ENCODE results near the gene EPHA3. TPM values are rescaled to one million over a fixed set of nuclear protein-coding genes. Genes with fewer than 3 reads are reported as not detected.

The EPHA3 gene
- polyA plus RNA-seq, 1 donor from 2014 or later, result 33.0 TPM

DNA sequence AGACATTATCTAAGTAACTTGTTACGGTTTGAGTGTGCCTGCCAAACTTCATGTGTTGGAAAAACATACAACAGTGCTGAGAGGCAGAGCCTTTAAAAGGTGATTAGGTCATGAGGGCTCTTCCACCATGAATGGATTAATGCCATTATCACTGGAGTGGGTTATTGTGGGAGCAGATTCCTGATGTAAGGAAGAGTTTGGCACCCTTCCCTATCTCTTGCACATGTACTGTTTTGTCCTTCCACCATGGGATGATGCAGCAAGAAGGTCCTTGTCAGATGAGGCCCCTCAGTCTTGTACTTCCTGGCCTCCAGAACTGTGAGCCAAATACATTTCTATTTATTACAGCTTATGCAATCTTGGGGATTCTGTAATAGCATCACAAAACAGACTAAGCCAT, 413.9 kb downstream of the EPHA3 start:
- TF ChIP-seq MXI1 (conservative IDR thresholded peaks at IDR 0.05; ENCODE audit: poor library complexity, severe bottlenecking) (no peak), EZH2 (IDR thresholded peaks at IDR 0.05; ENCODE audit: borderline replicate concordance, insufficient read depth, low read length, poor library complexity, severe bottlenecking) (no peak), TAF1 (IDR thresholded peaks at IDR 0.05; ENCODE audit: low read depth) (no peak), RAD21 (conservative IDR thresholded peaks at IDR 0.05) (no peak), POLR2AphosphoS5 (IDR thresholded peaks at IDR 0.05) (no peak), SMC3 (conservative IDR thresholded peaks at IDR 0.05; ENCODE audit: poor library complexity) (no peak), EP300 (conservative IDR thresholded peaks at IDR 0.05; ENCODE audit: poor library complexity, severe bottlenecking) (no peak)
- TF ChIP-seq, protein P1, sequence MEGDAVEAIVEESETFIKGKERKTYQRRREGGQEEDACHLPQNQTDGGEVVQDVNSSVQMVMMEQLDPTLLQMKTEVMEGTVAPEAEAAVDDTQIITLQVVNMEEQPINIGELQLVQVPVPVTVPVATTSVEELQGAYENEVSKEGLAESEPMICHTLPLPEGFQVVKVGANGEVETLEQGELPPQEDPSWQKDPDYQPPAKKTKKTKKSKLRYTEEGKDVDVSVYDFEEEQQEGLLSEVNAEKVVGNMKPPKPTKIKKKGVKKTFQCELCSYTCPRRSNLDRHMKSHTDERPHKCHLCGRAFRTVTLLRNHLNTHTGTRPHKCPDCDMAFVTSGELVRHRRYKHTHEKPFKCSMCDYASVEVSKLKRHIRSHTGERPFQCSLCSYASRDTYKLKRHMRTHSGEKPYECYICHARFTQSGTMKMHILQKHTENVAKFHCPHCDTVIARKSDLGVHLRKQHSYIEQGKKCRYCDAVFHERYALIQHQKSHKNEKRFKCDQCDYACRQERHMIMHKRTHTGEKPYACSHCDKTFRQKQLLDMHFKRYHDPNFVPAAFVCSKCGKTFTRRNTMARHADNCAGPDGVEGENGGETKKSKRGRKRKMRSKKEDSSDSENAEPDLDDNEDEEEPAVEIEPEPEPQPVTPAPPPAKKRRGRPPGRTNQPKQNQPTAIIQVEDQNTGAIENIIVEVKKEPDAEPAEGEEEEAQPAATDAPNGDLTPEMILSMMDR (IDR thresholded peaks at IDR 0.05; ENCODE audit: poor library complexity, severe bottlenecking), result no peak
- TF ChIP-seq, protein P2, sequence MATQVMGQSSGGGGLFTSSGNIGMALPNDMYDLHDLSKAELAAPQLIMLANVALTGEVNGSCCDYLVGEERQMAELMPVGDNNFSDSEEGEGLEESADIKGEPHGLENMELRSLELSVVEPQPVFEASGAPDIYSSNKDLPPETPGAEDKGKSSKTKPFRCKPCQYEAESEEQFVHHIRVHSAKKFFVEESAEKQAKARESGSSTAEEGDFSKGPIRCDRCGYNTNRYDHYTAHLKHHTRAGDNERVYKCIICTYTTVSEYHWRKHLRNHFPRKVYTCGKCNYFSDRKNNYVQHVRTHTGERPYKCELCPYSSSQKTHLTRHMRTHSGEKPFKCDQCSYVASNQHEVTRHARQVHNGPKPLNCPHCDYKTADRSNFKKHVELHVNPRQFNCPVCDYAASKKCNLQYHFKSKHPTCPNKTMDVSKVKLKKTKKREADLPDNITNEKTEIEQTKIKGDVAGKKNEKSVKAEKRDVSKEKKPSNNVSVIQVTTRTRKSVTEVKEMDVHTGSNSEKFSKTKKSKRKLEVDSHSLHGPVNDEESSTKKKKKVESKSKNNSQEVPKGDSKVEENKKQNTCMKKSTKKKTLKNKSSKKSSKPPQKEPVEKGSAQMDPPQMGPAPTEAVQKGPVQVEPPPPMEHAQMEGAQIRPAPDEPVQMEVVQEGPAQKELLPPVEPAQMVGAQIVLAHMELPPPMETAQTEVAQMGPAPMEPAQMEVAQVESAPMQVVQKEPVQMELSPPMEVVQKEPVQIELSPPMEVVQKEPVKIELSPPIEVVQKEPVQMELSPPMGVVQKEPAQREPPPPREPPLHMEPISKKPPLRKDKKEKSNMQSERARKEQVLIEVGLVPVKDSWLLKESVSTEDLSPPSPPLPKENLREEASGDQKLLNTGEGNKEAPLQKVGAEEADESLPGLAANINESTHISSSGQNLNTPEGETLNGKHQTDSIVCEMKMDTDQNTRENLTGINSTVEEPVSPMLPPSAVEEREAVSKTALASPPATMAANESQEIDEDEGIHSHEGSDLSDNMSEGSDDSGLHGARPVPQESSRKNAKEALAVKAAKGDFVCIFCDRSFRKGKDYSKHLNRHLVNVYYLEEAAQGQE (IDR thresholded peaks at IDR 0.05; ENCODE audit: borderline replicate concordance), result no peak

DNA sequence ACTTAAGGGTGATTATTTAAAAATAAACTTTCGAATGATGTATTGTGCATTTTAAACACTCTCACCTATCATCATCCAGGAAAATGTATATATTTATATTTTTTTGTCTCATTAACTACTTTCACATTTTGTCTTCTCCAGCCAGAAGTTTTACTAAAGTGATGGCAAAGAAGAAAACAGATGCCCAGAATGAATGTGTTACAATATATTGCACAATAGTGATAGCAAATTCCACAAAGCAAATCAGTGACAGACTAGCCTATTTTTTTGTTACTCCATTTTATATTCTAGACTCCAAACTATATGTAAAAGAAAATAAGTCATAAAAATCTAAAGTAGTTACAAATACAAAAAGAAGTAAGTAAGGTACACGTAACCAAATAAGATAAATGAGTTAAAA, 414.7 kb downstream of the EPHA3 start:
- Histone ChIP-seq H3K36me3 (ENCODE audit: insufficient read depth, low read length) (no peaks in the 10 kb centered on the region), H3K4me2 (ENCODE audit: low read length) (no peak overlapping the region)

More for the DNA sequence above, 413.9 kb downstream of the EPHA3 start:
- no peak overlapping the region for H3K4me3 ChIP-seq (ENCODE audit: low read length)
- H3K4me2 ChIP-seq (ENCODE audit: low read length), result no peak overlapping the region
- H3K36me3 ChIP-seq (ENCODE audit: insufficient read depth, low read length), result no peaks in the 10 kb centered on the region
- H3F3A ChIP-seq (ENCODE audit: insufficient read depth, low read length, poor library complexity, severe bottlenecking), result no peaks in the 10 kb centered on the region
- H3K79me2 ChIP-seq (replicated peaks; ENCODE audit: insufficient read depth, low read length), result no peaks in the 10 kb centered on the region
- H4K20me1 ChIP-seq (ENCODE audit: insufficient read depth), result no peaks in the 10 kb centered on the region
- no peak overlapping the region for H3K9ac ChIP-seq (ENCODE audit: low read length)
- no peaks in the 10 kb centered on the region for H3K27me3 ChIP-seq (ENCODE audit: insufficient read depth, low read depth, low read length)
- H2AFZ ChIP-seq (ENCODE audit: low read depth, low read length), result no peak overlapping the region
- no peaks in the 10 kb centered on the region for H3K9me2 ChIP-seq (ENCODE audit: insufficient read depth, low read length)
- H3K9me3 ChIP-seq (ENCODE audit: low read length), result no peaks in the 10 kb centered on the region
- H3K27ac ChIP-seq (ENCODE audit: low read length), result no peak overlapping the region

More for the DNA sequence above, 414.7 kb downstream of the EPHA3 start:
- Histone ChIP-seq H3K27ac (ENCODE audit: low read length) (no peak overlapping the region), H3F3A (ENCODE audit: insufficient read depth, low read length, poor library complexity, severe bottlenecking) (no peaks in the 10 kb centered on the region), H3K79me2 (replicated peaks; ENCODE audit: insufficient read depth, low read length) (no peaks in the 10 kb centered on the region), H3K9ac (ENCODE audit: low read length) (no peak overlapping the region), H3K9me3 (ENCODE audit: low read length) (no peaks in the 10 kb centered on the region), H2AFZ (ENCODE audit: low read depth, low read length) (no peak overlapping the region), H4K20me1 (ENCODE audit: insufficient read depth) (no peaks in the 10 kb centered on the region), H3K9me2 (ENCODE audit: insufficient read depth, low read length) (no peaks in the 10 kb centered on the region), H3K27me3 (ENCODE audit: insufficient read depth, low read depth, low read length) (no peaks in the 10 kb centered on the region), H3K4me3 (ENCODE audit: low read length) (no peak overlapping the region)
- TF ChIP-seq, protein P1 (IDR thresholded peaks at IDR 0.05; ENCODE audit: poor library complexity, severe bottlenecking), result no peak
- TF ChIP-seq TAF1 (IDR thresholded peaks at IDR 0.05; ENCODE audit: low read depth) (no peak), SMC3 (conservative IDR thresholded peaks at IDR 0.05; ENCODE audit: poor library complexity) (no peak), EZH2 (IDR thresholded peaks at IDR 0.05; ENCODE audit: borderline replicate concordance, insufficient read depth, low read length, poor library complexity, severe bottlenecking) (no peak), MXI1 (conservative IDR thresholded peaks at IDR 0.05; ENCODE audit: poor library complexity, severe bottlenecking) (no peak), RAD21 (conservative IDR thresholded peaks at IDR 0.05) (no peak), POLR2AphosphoS5 (IDR thresholded peaks at IDR 0.05) (no peak), EP300 (conservative IDR thresholded peaks at IDR 0.05; ENCODE audit: poor library complexity, severe bottlenecking) (no peak)
- TF ChIP-seq, protein P2 (IDR thresholded peaks at IDR 0.05; ENCODE audit: borderline replicate concordance), result no peak
